Measurements from ENCODE around the gene IL20RB.
A peak's percentile ranks its signal among the peaks of the same experiment; 100 is the strongest.
"Not testable (repeated sequence)": the region's sequence is repeated elsewhere in the genome, so short reads cannot be mapped to it uniquely, and the experiment has no call there.

Gene IL20RB

GRCh38 chr3:136960838-136961836 lies 3.4 kb downstream of the IL20RB start (continued):
- TF ChIP-seq SP3 (tag by site-specific recombination; IDR thresholded peaks at IDR 0.05) (no peak), KLF17 (tag by site-specific recombination; IDR thresholded peaks at IDR 0.05) (no peak), ZNF621 (tag by site-specific recombination; IDR thresholded peaks at IDR 0.05) (no peak)

GRCh38 chr3:136962927-136963326 lies 5.1 kb downstream of the IL20RB start:
- ChIA-PET CTCF (interaction anchor here (0.7 to 1.1 kb wide), 2 partner anchors 10 to 210 kb away, joined by 3 to 4 read pairs; no protein-coding TSS in a partner anchor), POLR2A (no interaction called here)
- no peaks in the 10 kb centered on the region for H3K4me1 ChIP-seq (ENCODE audit: control insufficient read depth, insufficient read depth, low read length)
- no peaks in the 10 kb centered on the region for H3K36me3 ChIP-seq (ENCODE audit: control insufficient read depth in 2 of 2, insufficient read depth in 1 of 2, low read length in 2 of 2)
- TF ChIP-seq ZNF501 (tag by site-specific recombination; IDR thresholded peaks at IDR 0.05) (no peak), ZNF169 (tag by site-specific recombination; IDR thresholded peaks at IDR 0.05) (no peak), SCRT2 (tag by site-specific recombination; IDR thresholded peaks at IDR 0.05) (peak; percentile 42; the same call in 1 of the 2 replicates), ZNF16 (tag by site-specific recombination; IDR thresholded peaks at IDR 0.05; ENCODE audit: low read depth) (no peak), ZNF23 (tag by site-specific recombination; IDR thresholded peaks at IDR 0.05; ENCODE audit: borderline replicate concordance) (no peak), EGR2 (tag by site-specific recombination; IDR thresholded peaks at IDR 0.05; ENCODE audit: low read depth) (no peak)
- TF ChIP-seq, protein P1, sequence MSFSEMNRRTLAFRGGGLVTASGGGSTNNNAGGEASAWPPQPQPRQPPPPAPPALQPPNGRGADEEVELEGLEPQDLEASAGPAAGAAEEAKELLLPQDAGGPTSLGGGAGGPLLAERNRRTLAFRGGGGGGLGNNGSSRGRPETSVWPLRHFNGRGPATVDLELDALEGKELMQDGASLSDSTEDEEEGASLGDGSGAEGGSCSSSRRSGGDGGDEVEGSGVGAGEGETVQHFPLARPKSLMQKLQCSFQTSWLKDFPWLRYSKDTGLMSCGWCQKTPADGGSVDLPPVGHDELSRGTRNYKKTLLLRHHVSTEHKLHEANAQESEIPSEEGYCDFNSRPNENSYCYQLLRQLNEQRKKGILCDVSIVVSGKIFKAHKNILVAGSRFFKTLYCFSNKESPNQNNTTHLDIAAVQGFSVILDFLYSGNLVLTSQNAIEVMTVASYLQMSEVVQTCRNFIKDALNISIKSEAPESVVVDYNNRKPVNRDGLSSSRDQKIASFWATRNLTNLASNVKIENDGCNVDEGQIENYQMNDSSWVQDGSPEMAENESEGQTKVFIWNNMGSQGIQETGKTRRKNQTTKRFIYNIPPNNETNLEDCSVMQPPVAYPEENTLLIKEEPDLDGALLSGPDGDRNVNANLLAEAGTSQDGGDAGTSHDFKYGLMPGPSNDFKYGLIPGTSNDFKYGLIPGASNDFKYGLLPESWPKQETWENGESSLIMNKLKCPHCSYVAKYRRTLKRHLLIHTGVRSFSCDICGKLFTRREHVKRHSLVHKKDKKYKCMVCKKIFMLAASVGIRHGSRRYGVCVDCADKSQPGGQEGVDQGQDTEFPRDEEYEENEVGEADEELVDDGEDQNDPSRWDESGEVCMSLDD (tag by site-specific recombination; IDR thresholded peaks at IDR 0.05): no peak
- no peak overlapping the region for H3K4me3 ChIP-seq (ENCODE audit: low read depth, low read length)
- no peak overlapping the region for H3K27ac ChIP-seq (ENCODE audit: extremely low read depth, low read depth, low read length)
- H3K9me3 ChIP-seq (ENCODE audit: control insufficient read depth, insufficient read depth, low read depth, low read length): no peaks in the 10 kb centered on the region

GRCh38 chr3:136969539-136969938 lies 11.8 kb downstream of the IL20RB start:
- CTCF ChIA-PET; H3K36me3 ChIP-seq (ENCODE audit: control insufficient read depth in 2 of 2, insufficient read depth in 1 of 2, low read length in 2 of 2): not testable (repeated sequence)

GRCh38 chr3:136973352-136973751 lies 15.6 kb downstream of the IL20RB start:
- Histone ChIP-seq H3K36me3 (ENCODE audit: control insufficient read depth in 2 of 2, insufficient read depth in 1 of 2, low read length in 2 of 2) (no peaks in the 10 kb centered on the region), H3K27ac (ENCODE audit: extremely low read depth, low read depth, low read length) (no peak overlapping the region), H3K4me1 (ENCODE audit: control insufficient read depth, insufficient read depth, low read length) (no peaks in the 10 kb centered on the region), H3K4me3 (ENCODE audit: low read depth, low read length) (no peak overlapping the region), H3K9me3 (ENCODE audit: control insufficient read depth, insufficient read depth, low read depth, low read length) (no peaks in the 10 kb centered on the region)
- ChIA-PET POLR2A (no interaction called here), CTCF (no interaction called here)
- no peak for TF ChIP-seq ZNF324 (tag by site-specific recombination; IDR thresholded peaks at IDR 0.05)
- TF ChIP-seq ZNF19 (tag by site-specific recombination; IDR thresholded peaks at IDR 0.05; ENCODE audit: low read depth): no peak
- no peak for TF ChIP-seq ZNF416 (tag by site-specific recombination; IDR thresholded peaks at IDR 0.05)
- TF ChIP-seq ZNF140 (tag by site-specific recombination; IDR thresholded peaks at IDR 0.05): no peak
- TF ChIP-seq, protein P2, sequence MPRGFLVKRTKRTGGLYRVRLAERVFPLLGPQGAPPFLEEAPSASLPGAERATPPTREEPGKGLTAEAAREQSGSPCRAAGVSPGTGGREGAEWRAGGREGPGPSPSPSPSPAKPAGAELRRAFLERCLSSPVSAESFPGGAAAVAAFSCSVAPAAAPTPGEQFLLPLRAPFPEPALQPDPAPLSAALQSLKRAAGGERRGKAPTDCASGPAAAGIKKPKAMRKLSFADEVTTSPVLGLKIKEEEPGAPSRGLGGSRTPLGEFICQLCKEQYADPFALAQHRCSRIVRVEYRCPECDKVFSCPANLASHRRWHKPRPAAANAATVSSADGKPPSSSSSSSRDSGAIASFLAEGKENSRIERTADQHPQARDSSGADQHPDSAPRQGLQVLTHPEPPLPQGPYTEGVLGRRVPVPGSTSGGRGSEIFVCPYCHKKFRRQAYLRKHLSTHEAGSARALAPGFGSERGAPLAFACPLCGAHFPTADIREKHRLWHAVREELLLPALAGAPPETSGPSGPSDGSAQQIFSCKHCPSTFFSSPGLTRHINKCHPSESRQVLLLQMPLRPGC (tag by site-specific recombination; IDR thresholded peaks at IDR 0.05): no peak
- TF ChIP-seq PRDM10 (tag by site-specific recombination; IDR thresholded peaks at IDR 0.05): no peak
- no peak for TF ChIP-seq ZNF626 (tag by site-specific recombination; IDR thresholded peaks at IDR 0.05)

More at GRCh38 chr3:136969539-136969938, 11.8 kb downstream of the IL20RB start:
- H3K4me3 ChIP-seq (ENCODE audit: low read depth, low read length); H3K9me3 ChIP-seq (ENCODE audit: control insufficient read depth, insufficient read depth, low read depth, low read length); H3K4me1 ChIP-seq (ENCODE audit: control insufficient read depth, insufficient read depth, low read length); POLR2A ChIA-PET; H3K27ac ChIP-seq (ENCODE audit: extremely low read depth, low read depth, low read length): not testable (repeated sequence)

Data from HEK293 (cell line).